Loucy (cell line): ENCODE results near the gene SEC11A.

Experiments used
- CTCF ChIP-seq: fragments of 200-600 bp; sonication (generic); conservative IDR thresholded peaks from 2 replicates; pipeline ENCODE4 v1.5.1; 2014; ENCODE audit warnings: mild to moderate bottlenecking, antibody characterized with exemption, low read length
- EZH2phosphoT487 ChIP-seq: fragments of 200-600 bp; IDR thresholded peaks from 2 replicates; pipeline ENCODE4 v1.6.1; 2018; ENCODE audit warnings: antibody characterized with exemption, mild to moderate bottlenecking, moderate library complexity, borderline replicate concordance

GRCh38 chr15:84648539-84648938 is 67.4 kb downstream of the SEC11A start:
- TF ChIP-seq CTCF (no peak), EZH2phosphoT487 (no peak)
